Mesenchymal stem cell (in vitro differentiated cells and primary cell): Measurements from ENCODE around the gene PSMB4. TPM values are rescaled to one million over a fixed set of nuclear protein-coding genes. Genes with fewer than 3 reads are reported as not detected.

ENCODE experiments used
- small RNA-seq: library from polyadenylated mRNA; stranded (forward); fragments of <200 nt; extraction: miRNeasy Mini kit (QIAGEN cat#:217004); gene quantifications from one replicate; pipeline ENCODE3, GENCODE V24; 2013; ENCODE audit warnings: low read depth

The PSMB4 gene

Small RNA genes lying within 50 kb of the gene (small RNA-seq; reads per million reads assigned to genes)
- gene RNY4P25: not detected
